NCI-H1417 treated with DMSO at 0.1 percent for 48 hours (cell line): ENCODE results near the gene AQP2.
"Not testable (repeated sequence)": the region's sequence is repeated elsewhere in the genome, so short reads cannot be mapped to it uniquely, and the experiment has no call there.

Source experiments
- DNase-seq: peaks from one replicate; lab custom pipeline; 2025; lab: John Stamatoyannopoulos, UW

Gene AQP2

GRCh38 chr12:49969651-49970429 is 19.3 kb downstream of the AQP2 start:
- no peak for DNase-seq

- DNase-seq, result no peak
These were observed 20.1 kb downstream of the AQP2 start for GRCh38 chr12:49970658-49971057.

- DNase-seq, result no peak
These were observed 20.6 kb downstream of the AQP2 start for GRCh38 chr12:49971141-49971540.

- no peak for DNase-seq
These were observed 21.6 kb downstream of the AQP2 start for GRCh38 chr12:49972129-49972528.

- DNase-seq, result no peak
These were observed 22.3 kb downstream of the AQP2 start, which contains the start of gene AQP6 for GRCh38 chr12:49972641-49973360. Gene AQP6 (plus strand): TSS chr12:49972947. CDS start chr12:49973174, 227 bp downstream.

GRCh38 chr12:49973361-49973830 is 22.9 kb downstream of the AQP2 start:
- DNase-seq, result no peak

- DNase-seq, result no peak
These were observed 23.7 kb downstream of the AQP2 start for GRCh38 chr12:49974231-49974675.

- DNase-seq, result no peak
These were observed 24.3 kb downstream of the AQP2 start for GRCh38 chr12:49974677-49975317.

- DNase-seq, result no peak
These were observed 24.8 kb downstream of the AQP2 start for GRCh38 chr12:49975318-49975761.

GRCh38 chr12:49976557-49976956 is 26.0 kb downstream of the AQP2 start:
- DNase-seq, result no peak

GRCh38 chr12:49978125-49978524 is 27.6 kb downstream of the AQP2 start:
- no peak for DNase-seq

GRCh38 chr12:49979016-49979586 is 28.6 kb downstream of the AQP2 start:
- no peak for DNase-seq

GRCh38 chr12:49979791-49980190 is 29.3 kb downstream of the AQP2 start:
- DNase-seq, result no peak

- no peak for DNase-seq
These were observed 30.2 kb downstream of the AQP2 start for GRCh38 chr12:49980501-49981349.

- DNase-seq, result no peak
These were observed 31.9 kb downstream of the AQP2 start for GRCh38 chr12:49982246-49983087.

- no peak for DNase-seq
These were observed 33.4 kb downstream of the AQP2 start for GRCh38 chr12:49983892-49984291.

- DNase-seq, result no peak
These were observed 34.2 kb downstream of the AQP2 start for GRCh38 chr12:49984476-49985359.

GRCh38 chr12:49985981-49986380 is 35.4 kb downstream of the AQP2 start:
- no peak for DNase-seq

- DNase-seq, result not testable (repeated sequence)
These were observed 35.9 kb downstream of the AQP2 start for GRCh38 chr12:49986476-49986875.
